Esophagus squamous epithelium (tissue), 4 donors: ENCODE results near the gene PRLHR.

ENCODE experiments used
- CTCF ChIP-seq, 6 experiments: fragments of 450-650 bp in 4 of 6; fragments of 200-600 bp in 2 of 6; sonication (generic) in 2 of 6; IDR thresholded peaks; one replicate each; pipeline ENCODE4 v1.5.1; 2016 to 2019; ENCODE audit warnings: antibody characterized with exemption in 6 of 6, mild to moderate bottlenecking in 4 of 6, moderate library complexity in 4 of 6
- POLR2A ChIP-seq, 4 donors: fragments of 450-650 bp; IDR thresholded peaks; one replicate each; pipeline ENCODE4 v1.6.1; 2017; ENCODE audit warnings: antibody characterized with exemption in 4 of 4, mild to moderate bottlenecking in 4 of 4, moderate library complexity in 3 of 4

DNA sequence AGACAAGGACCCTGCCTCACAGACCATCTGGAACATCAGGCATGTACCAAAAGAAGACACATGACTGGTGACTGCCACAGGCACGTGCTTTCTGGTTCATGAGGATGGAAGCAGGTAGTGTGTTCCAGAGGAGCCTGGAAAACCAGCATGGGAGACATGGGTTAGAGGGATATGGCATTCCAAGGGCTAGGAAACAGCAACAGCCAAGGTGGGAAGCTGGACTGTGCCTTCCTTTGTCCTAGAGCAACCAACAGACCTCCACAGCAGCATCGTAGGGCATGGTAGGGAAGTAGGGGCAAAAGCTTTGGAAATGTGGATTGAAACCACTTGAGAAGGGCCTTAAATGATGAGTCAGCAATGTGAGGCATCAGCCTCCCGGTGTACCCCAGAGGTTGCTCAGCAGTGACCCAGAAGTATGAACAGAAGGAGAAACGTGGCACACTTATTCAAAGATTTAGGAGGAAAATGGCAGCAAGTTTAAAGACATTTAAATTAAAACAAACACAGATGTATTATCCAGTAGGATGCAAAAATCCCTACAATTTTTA lies 51.0 kb downstream of the PRLHR start:
- no peak for TF ChIP-seq POLR2A (IDR thresholded peaks at IDR 0.05)
- no peak for TF ChIP-seq CTCF (IDR thresholded peaks at IDR 0.05)
